HCEC 1CT (cell line): ENCODE data around the gene ROR1.

Experiments
- DNase-seq: peaks from one replicate; pipeline ENCODE4 v3.0.0-alpha.2; 2017

Gene ROR1

DNA sequence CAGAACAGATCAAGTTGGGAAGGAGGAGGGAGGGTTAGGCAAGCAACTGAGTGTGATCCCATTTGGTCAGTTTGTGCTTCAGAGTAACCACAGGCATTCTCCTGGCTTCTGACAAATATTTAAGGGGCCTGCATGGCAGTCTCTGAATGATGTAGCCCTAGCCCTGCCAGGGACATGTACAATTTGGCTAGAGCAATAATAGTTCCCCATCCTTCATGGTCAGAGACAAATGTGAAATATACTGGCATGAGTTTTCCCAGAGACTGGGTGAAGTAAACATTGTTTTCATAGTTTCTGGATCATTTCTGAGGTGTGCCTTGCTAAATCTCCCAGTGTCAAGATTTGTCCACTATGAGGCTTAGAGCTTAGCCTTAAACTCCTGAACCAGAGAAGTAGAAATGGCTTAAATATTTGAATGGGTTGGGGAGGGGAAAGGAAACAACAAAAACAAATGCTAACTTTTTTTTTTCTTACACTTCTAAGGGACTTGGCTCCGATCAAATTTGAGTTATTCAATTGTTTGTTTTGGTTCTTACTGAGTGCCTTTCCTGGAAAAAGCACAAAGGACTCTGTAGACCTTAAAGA, 387.6 kb downstream of the ROR1 start:
- DNase-seq: peak; percentile 49

DNA sequence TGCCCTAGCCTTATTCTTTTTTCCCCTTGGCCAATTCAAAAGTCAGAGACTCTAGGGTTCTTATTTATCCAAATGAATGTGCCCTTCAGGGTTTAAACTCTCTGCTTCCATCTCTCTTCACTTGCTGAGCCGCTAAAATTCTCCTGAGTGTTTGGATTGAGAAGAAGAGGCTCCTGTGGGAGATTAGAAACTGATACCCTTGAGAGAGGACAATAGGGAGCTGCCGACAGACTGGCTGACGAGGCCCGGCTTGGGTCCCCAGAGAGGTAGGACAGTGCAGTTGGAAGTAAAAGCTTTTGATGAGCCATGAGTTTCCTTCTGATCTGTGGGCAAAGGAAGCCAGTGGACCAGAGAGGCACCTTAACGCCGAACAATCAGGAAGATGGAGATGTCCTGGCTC, 388.3 kb downstream of the ROR1 start:
- no peak for DNase-seq

DNA sequence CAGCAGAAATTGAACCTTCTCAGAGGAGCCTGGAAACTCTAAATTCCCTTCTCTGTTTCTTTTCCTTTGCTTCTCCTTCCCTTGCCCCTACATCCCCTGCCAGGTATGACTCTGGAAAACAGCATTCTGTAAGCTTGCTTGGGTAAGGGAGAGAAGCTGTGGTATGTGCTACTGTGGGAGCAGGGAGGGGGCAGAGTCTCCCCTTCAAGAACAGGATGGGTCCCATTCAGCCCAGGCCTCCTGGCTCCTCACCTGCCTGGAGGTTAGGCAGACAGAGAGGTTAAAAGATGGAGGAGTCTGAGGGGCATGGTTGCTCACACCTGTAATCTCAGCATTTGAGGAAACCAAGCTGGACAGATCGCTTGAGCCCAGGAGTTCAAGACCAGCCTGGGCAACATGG, 389.0 kb downstream of the ROR1 start:
- no peak for DNase-seq

DNA sequence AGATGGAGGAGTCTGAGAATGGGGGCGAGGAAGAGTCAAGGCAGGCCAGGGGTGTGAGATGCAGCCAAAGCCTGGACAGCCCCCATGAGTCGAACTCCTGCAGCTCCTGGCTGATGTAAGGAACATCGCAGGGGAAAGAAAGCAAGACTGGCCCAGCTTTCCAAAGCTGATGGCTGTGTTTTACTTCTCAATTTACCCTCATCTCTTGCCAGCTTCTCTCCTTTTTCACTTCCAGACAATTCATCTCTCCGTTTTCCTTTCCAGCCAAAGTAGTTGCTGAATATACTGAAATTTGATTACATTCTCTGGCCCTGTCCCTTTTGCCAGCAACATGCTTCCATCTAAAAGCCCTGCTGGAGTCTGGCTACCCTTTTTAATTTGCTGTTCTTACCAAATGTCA, 389.6 kb downstream of the ROR1 start:
- DNase-seq: no peak

DNA sequence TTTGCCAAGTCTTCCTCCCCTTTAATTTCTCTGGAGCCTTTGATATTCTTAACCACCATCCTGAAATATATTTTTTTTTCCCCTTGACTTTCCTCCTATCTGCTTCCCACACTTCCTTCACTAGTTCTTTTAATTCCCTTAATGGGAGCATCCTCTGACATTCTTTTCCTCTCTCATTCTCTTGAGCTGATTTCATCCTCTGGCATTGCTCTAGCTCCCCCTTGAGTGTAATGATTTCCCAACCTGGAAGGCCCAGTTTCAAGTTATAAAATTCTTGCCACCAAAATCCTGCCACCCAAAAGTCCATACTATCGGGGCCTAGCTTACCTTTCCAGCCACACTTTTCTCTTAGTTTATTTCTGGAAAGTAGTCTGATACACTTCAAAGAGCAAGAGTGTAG, 390.2 kb downstream of the ROR1 start:
- peak; percentile 53 for DNase-seq

DNA sequence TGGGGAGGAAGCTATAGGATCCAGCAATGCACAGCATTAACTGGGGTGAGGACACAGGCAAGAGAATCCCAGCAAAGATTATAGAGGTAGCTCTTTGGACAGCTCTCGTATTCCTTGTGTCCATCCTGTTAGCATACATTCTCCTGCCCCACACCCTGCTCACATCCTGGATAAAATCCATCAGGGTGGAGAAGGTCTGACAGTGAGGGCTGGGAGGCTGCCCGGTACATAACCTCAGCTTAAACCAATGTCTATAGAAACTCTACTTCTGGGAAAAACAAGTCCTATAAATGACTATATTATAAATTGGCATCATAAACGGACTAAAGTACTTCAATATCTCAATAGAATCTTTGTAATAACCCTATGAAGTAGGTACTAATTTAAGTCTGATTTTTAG, 392.8 kb downstream of the ROR1 start:
- DNase-seq: no peak

DNA sequence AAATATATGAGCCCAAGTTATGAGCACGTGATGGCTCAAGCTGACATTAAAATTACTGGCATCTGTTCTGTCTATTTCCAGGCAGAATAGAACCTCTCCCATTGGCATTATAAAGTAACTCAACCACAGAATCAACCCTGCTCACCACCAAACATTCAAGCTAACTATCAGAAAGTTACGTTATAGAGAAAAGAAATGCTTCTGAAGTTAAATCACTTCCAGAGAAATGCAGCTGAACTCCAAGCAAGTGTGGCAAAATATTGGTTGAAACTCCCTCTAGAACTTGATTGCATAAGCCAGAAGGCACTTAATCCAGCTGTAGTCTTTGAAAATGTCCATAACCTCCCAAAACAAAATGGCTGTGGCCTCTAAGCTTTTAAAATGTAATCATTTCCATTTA, 393.4 kb downstream of the ROR1 start:
- DNase-seq: no peak

DNA sequence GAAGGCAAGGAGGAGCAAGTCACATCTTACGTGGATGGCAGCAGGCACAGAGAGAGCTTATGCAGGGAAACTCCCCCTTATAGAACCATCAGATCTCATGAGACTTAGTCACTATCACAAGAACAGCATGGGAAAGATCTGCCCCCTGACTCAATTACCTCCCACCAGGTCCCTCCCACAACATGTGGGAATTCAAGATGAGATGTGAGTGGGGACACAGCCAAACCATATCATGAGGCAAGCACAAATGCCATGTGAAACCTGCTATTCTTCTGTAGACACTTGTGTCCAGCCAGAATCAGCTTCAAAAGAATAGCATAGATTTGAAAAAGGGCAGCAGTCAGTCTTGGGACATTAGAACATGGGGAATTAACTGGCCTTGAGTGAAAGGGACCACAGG, 397.4 kb downstream of the ROR1 start:
- no peak for DNase-seq

DNA sequence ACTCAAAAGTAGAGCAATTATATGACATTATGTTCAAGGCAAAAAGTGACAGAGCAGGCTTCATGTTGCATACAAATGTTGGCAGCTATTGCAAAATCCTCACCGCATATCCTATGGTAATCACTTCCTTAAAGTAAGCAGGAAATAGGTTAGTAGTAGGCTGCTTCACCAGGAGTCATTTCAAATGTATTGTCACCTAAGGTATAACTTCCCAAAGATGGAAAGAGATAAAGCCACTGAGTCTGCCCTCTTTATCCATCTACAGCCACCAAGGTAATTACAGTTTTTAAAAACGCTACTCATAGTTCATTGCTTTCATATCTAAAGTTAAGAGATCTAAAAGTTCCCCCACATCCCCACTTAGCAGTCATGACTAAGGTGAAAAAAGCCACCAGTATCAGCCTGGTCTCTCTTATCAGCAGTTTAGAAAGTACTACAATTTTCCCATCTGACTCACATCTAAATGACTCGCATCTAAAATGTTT, 398.0 kb downstream of the ROR1 start:
- peak; percentile 60 for DNase-seq

DNA sequence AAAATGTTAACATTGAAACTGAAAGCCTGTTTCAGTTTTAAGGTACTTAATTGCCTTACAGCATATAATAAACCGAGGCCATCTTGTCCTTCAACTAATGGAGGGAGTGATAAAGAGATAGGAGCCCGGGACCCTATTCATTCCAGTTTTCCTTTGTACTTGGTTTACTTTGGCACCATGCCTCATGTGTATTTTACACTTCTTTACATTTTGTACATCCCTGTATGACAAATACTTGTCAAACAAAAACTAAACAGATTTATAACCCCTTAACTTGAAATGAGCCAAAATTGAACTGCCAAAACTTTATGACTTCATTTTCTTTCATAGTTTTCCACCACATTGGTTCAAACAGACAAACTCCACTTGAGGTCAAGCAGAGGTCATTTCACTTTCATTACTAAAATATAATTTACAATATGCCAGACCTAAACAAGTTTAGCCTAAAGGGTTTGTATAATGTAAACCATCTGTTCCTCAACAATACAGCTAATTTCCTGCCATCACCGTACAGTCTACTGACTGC, 398.7 kb downstream of the ROR1 start:
- peak; percentile 39 for DNase-seq

DNA sequence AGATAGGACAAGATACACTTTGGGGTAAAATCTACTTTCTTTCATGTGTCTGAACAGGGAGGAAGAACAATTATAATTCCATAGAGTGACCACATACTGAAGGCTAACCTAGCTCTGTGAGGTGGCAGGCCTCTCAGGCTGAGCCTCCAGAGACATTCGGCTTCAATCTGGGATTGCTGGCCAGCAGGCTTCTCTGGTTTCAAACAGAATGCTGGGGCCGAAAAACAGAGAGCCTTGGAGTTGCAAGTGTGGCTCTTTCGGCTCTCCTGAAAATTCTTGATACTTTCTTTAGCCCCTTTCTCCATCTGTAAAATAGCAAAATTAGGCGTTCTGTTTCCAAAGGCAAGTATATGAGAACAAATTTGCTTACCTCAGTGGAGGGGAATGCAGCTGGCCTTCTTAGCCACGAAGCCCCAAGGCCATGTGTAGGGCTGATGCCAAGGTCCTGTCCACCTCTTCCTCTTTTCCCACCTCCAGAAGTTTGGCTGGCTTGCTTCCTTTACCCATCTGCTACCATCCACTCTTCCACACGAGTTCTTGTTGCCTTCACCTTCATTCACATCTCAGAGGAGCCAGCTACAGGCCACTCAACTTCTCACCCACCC, 399.6 kb downstream of the ROR1 start:
- no peak for DNase-seq

DNA sequence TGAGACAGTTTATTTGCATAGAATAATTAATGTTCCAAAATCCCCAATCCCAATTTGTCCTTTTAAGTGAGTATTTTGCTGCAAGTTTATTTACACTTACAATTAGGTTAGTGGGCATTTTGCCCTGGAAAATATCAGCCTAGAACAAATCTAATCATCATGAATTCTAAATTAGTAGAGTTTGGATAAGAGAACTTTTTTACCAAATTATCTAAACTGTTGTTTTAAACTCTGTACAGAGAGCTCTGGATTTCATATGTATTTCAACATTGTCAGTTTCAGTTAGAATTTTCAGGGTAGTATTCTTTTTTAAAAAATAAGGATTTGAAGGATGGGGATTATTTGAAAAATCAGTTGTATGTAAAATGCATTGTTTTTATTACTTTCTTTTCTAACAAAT, 401.8 kb downstream of the ROR1 start:
- no peak for DNase-seq

DNA sequence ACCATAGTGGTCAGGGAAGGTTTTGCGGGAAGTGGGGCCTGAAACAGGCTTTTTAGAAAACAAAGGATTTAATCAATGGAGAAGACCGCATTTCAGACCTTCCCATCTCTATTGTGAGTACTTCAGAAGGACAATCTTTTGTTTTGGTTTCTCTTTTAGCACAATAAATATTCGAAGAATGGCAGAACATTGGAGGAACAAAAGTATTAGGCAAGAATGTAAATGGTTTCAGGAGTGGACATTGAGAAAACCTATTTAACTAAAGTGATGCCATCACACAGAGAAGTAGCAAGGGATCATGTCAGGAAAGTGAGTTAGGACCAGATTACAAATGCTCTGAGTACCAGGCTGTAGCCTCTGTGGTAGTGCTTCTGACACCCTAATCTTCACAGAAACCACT, 402.8 kb downstream of the ROR1 start:
- no peak for DNase-seq

DNA sequence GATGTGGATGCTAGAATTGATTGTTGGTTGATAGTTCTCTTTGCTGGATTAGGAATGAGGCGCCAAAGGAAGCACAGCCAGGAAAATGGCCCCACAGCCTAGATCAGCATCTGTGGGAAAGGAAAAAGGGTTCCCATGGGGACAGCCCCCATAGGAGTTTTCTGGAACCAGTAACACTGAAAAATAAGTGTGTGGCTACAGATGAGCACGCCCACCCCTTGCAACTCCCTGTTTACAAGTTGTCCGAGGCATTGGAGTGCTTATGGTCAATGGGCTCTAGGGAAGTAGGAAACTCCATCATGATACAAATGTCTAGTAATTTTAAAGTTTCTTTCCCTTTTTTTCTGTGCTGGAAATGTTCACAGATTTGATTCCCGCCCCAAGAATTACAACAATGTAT, 405.8 kb downstream of the ROR1 start:
- no peak for DNase-seq

DNA sequence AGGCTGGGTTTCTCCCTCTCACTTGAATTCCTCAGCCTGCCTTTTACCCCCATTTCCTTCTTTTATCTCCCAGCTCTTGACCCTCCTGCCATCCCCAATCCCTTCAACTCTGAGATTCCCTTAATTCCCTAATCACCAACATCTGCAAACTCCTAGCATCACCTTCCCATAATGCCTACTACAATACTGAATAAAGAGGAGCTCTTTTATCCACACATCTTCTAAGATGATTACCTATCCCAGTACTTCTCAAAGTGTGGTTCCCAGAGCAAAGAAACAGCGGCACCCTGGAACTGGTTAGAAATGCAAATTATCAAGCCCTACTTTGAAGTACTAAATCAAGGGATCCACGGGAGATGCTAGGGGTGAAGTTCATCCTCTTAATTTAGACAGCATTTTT, 408.4 kb downstream of the ROR1 start:
- DNase-seq: no peak

DNA sequence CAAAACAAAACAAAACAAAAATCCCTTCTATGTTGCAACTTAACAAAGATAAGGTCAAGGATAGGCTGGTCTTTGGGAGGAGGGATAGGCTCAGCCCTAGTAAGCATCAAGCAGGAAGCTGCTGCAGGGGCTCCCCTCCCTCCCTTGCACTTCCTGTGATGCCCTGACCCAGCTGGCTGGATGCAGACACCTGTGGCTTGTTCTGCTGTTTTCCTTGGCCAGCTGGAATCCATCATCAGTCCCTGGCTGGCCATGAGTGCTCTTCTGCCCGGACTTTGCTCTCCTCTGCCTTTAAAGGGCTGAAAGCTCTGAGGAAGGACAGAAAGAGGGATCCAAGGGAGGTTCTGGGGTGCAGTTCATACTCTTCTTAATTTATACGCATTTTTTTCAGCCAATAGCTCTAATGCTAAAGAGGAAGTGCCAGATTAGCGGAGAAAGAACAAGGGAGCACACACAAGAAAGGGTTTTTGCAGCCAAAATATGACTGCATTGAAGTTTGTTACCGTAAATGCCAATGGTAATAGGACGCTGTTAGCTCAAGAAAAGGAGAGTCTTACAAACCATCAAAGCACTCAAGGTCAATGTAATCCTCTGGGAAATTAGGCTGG, 409.7 kb downstream of the ROR1 start:
- peak; percentile 80 for DNase-seq

DNA sequence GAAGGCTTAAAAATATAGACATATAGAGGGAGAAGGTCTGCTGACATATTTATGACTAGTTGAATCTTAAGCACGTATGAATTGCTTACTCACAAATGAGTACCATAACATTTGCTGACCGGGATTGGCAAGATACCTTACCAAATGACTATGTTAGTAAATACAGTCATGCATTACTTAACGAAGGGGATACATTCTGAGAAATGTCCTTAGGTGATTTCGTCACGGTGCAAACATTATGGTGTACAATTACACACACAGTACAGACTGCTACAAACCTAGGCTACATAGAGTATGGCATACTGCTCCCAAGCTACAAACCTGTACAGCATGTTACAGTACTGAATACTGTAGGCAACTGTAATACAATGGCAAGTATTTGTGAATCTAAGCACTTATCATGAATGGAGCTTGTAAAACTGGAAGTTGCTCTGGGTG, 410.2 kb downstream of the ROR1 start:
- DNase-seq: peak; percentile 94

DNA sequence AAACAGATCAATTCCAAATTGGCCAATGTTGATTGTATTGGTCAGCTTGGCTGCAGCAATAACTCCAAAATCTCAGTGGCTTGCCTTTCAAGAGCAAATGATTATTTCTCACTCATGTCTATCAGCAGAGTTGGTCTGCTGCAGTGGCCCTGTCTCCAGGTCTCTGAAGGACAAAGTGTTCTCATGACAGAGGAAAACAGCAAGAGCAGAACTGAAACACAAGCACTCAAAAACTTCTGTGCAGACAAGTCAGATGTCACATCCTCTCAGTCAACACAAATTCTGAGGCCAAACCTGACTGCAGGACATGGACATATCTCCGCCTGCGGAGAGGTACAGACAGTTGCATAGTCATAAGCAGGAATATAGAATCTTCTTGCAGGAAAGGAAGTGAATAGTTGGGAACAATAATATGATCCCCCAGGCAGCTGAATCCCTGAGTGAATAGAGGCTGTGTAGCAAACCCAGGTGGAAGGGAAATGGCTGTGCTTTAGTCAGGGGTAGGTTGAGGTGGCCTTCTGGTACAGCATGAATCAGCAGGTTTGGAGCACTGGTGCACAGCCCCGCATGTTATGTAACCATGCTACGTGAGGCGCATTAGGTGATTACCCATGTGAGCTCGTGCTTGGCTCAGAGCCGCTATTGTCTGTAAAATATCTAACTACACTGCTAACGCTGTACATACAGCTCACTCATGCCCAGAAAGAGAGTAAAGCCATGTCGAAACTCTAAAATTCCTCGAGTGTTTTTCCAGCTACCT, 412.5 kb downstream of the ROR1 start:
- no peak for DNase-seq

DNA sequence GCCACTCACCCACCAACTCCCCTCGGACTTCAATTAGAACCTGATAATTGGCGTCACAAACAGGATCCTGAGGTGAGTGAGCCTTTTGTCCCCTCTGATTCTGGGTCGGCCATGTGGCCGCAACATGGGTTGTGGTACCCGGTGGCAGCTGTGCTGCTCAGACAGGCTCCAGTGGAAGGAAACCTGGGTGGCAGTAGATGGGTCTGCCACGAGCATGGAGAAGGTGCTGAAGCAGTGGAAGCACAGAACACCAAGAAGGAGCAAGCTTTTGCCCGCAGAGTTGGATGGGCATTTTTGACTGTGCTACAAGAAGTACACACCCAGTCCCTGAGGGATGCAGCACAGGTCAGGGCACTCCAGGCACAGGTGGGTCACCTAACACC, 413.1 kb downstream of the ROR1 start:
- no peak for DNase-seq

DNA sequence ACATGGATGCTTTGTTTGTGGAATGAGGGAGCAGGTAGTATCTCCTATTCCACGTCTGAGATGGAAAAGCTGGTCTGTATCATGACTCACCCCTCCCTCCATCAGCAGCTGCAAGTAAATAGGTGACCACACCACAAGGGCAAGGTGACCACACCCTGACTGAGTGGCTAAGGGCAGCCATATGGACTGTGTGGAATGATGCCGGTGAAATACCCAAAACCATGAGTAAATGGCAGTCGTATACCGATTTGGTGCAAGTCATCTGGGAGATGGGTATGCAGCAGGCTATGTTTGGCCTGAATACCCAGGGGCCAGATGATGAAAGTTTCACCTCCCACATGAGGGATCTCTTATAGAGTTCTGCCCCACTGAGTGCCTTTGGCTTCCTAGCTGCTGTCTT, 413.8 kb downstream of the ROR1 start:
- DNase-seq: no peak

DNA sequence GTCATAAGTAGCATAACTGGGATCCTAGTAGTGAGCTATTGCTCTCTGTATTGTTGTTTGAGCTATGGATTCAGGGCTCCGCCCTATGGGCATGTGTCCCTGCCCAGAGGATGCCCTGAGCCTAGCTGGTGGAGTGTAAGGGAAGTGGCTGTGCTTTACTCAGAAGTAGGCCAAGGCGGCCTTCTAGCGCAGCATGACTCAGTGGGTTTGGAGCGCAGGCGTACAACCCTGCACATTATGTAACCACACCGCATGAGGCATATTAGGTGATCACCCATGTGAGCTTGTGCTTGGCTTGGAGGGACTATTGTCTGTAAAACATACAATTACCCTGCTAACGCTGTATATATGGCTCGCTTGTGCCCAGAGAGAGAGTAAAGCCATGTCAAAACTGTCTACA, 418.5 kb downstream of the ROR1 start:
- DNase-seq: no peak

DNA sequence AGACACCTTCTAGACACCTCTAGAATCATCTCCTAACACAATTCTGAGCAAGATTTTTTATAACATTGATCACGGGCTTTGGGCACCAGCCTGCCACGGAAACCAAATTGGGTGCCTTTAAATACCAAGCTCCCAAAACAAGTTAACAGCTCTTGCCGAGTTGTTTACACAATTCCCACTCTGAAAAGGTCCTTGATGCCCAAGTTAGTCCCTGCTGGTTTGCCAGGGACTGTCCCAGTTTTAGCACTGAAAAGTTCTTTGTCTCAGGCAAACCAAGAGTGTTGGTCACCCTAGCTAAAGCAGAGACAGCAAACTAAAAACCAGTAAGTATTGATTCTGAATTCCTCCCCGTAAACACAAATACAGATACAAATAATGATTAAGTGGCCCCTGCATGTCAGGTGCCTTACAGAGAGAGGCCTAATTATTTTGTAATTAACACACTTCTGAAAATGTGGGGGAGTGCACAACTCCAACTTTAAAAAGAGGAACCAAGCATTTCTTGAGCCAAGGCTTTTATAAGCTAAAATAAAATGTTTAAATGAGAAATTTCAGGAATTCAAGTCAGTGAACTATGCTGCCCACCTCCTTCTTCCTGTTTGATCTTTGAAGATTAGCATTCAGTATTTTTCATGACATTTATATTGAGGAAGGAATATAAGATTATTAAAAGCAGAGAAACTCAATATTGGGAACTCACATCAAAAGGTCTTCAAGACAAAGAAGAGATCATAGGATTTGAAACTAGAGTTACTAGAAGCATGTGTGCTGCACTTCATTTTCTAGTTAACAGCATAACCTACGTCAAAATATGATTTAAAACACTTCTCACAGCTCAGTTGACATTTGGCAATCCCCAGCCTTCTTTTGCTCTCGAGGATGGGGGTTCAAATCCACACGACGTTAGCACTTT, 420.6 kb downstream of the ROR1 start:
- no peak for DNase-seq

DNA sequence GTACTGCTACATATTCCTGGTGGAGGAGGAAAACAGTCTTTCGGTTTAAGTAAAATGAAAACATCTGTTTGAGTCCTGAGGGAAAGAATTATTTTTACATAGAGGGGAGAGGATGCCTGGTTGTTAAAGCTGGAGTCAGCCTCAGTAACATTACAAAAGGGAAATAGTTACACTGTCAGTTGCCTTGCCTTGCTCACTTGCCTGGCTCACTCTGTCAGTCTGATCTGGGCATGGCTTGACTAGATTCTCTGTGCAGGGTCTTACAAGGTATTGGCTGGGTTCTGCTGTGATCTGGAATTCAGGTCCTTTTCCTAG, 421.2 kb downstream of the ROR1 start:
- no peak for DNase-seq
